Parathyroid adenoma (tissue), 2 donors: Measurements from ENCODE around the gene MYOF.

Source experiments
- H2AFZ ChIP-seq: fragments of 300-600 bp; sonication (generic); one replicate; pipeline ENCODE4 v1.7.0; 2017; ENCODE audit warnings: antibody characterized with exemption, mild to moderate bottlenecking
- H3K27ac ChIP-seq: fragments of 300-600 bp; sonication (generic); one replicate; pipeline ENCODE4 v1.7.0; 2017
- H3K27me3 ChIP-seq: fragments of 300-600 bp; sonication (generic); one replicate; pipeline ENCODE4 v1.7.0; 2017; ENCODE audit warnings: low read length; ENCODE audit not compliant: control insufficient read depth, insufficient read depth
- H3K36me3 ChIP-seq: fragments of 300-600 bp; sonication (generic); one replicate; pipeline ENCODE4 v1.7.0; 2017; ENCODE audit warnings: low read length; ENCODE audit not compliant: control insufficient read depth, insufficient read depth
- H3K4me1 ChIP-seq: fragments of 300-600 bp; sonication (generic); one replicate; pipeline ENCODE4 v1.7.0; 2017; ENCODE audit warnings: control low read depth
- H3K4me2 ChIP-seq: fragments of 300-600 bp; sonication (generic); one replicate; pipeline ENCODE4 v1.7.0; 2017; ENCODE audit warnings: low read length
- H3K4me3 ChIP-seq: fragments of 300-600 bp; sonication (generic); one replicate; pipeline ENCODE4 v1.7.0; 2017; ENCODE audit warnings: low read depth, low read length
- H3K79me2 ChIP-seq: fragments of 300-600 bp; sonication (generic); one replicate; pipeline ENCODE4 v1.7.0; 2017; ENCODE audit warnings: control low read depth
- H3K9ac ChIP-seq: fragments of 300-600 bp; sonication (generic); one replicate; pipeline ENCODE4 v1.7.0; 2017; ENCODE audit warnings: mild to moderate bottlenecking
- H3K9me3 ChIP-seq: fragments of 300-600 bp; sonication (generic); one replicate; pipeline ENCODE4 v1.7.0; 2017; ENCODE audit warnings: low read length; ENCODE audit not compliant: control insufficient read depth
- TF ChIP-seq, protein P1 (sequence below): fragments of 300-600 bp; sonication (generic); IDR thresholded peaks from one replicate; pipeline ENCODE4 v1.7.0; 2017; ENCODE audit warnings: antibody characterized with exemption, mild to moderate bottlenecking
- donor health status: primary hyperparathyroidism.

Gene MYOF, protein sequence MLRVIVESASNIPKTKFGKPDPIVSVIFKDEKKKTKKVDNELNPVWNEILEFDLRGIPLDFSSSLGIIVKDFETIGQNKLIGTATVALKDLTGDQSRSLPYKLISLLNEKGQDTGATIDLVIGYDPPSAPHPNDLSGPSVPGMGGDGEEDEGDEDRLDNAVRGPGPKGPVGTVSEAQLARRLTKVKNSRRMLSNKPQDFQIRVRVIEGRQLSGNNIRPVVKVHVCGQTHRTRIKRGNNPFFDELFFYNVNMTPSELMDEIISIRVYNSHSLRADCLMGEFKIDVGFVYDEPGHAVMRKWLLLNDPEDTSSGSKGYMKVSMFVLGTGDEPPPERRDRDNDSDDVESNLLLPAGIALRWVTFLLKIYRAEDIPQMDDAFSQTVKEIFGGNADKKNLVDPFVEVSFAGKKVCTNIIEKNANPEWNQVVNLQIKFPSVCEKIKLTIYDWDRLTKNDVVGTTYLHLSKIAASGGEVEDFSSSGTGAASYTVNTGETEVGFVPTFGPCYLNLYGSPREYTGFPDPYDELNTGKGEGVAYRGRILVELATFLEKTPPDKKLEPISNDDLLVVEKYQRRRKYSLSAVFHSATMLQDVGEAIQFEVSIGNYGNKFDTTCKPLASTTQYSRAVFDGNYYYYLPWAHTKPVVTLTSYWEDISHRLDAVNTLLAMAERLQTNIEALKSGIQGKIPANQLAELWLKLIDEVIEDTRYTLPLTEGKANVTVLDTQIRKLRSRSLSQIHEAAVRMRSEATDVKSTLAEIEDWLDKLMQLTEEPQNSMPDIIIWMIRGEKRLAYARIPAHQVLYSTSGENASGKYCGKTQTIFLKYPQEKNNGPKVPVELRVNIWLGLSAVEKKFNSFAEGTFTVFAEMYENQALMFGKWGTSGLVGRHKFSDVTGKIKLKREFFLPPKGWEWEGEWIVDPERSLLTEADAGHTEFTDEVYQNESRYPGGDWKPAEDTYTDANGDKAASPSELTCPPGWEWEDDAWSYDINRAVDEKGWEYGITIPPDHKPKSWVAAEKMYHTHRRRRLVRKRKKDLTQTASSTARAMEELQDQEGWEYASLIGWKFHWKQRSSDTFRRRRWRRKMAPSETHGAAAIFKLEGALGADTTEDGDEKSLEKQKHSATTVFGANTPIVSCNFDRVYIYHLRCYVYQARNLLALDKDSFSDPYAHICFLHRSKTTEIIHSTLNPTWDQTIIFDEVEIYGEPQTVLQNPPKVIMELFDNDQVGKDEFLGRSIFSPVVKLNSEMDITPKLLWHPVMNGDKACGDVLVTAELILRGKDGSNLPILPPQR (N-terminal part only)

DNA sequence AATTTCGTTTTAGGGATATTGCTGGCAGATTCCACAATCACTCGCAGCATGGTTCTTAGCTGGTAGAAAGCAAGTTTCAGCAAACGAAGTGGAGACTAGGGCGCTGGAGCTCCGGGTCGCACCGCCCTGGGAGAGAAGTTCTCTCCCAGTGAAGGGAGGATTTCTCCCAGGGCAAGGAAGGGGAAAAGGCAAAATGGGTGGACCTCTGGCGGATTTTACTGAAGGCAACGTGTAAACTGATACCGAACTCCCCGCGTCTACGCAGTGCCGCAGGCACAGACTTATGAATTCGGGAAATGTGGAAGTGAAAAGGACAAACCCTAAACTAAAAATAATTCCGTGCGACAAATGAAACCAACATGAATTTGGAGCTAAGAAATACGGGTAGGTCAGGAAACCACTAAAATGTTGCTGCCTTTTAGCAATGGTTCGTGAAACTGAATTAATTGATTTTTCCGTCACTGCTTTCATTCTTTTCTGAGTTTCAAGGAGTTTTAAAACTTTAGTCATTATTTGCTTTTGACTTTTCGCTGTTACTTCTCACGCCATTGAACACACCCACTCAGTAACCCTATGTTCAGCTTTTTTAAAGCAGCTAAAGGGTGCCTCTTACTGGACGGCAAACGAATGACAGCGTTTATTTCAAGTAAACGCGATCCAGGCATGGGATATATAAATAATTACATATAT, at the start of gene MYOF:
TSS of gene MYOF (minus strand) at position 190 of the 690 bp plus-strand sequence. CDS start at position 50, 140 bp downstream.
- Histone ChIP-seq H3K27ac (peak within 1 kb of the TSS; percentile 94), H3K9ac (peak within 1 kb of the TSS; percentile 57), H3K27me3 (no peaks in the 10 kb centered on the region), H3K4me2 (peak within 1 kb of the TSS; percentile 90), H3K36me3 (no peaks in the 10 kb centered on the region), H3K9me3 (no peaks in the 10 kb centered on the region), H2AFZ (peak within 1 kb of the TSS; percentile 85), H3K4me1 (peaks cover 8% of the 10 kb centered on the region), H3K4me3 (peak within 1 kb of the TSS; percentile 92), H3K79me2 (peaks cover 13% of the 10 kb centered on the region)
- TF ChIP-seq, protein P1, sequence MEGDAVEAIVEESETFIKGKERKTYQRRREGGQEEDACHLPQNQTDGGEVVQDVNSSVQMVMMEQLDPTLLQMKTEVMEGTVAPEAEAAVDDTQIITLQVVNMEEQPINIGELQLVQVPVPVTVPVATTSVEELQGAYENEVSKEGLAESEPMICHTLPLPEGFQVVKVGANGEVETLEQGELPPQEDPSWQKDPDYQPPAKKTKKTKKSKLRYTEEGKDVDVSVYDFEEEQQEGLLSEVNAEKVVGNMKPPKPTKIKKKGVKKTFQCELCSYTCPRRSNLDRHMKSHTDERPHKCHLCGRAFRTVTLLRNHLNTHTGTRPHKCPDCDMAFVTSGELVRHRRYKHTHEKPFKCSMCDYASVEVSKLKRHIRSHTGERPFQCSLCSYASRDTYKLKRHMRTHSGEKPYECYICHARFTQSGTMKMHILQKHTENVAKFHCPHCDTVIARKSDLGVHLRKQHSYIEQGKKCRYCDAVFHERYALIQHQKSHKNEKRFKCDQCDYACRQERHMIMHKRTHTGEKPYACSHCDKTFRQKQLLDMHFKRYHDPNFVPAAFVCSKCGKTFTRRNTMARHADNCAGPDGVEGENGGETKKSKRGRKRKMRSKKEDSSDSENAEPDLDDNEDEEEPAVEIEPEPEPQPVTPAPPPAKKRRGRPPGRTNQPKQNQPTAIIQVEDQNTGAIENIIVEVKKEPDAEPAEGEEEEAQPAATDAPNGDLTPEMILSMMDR = peak; percentile 49

DNA sequence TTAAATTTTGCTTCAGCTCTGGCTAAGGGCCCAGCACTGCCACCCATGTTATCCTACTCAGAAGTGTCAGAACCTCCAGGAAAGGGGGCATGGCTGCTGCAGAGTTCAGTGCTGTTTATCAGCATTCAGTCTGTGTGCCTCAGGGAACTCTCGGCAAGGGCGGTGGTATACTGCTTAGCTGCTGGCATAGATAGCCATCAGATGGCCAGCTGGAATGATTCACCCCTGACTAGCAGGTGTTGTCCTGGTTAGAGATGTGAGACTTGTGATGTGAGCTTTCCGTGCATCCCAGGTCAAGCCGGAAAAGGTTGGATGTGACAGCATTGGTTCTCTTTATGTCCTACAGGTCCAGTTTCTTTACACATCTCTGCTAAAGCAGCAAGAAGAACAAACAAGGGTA, 36.4 kb upstream of the MYOF start:
- H3K9me3 ChIP-seq = no peaks in the 10 kb centered on the region
- H3K27me3 ChIP-seq = no peaks in the 10 kb centered on the region
- no peak overlapping the region for H3K4me2 ChIP-seq
- H3K79me2 ChIP-seq = no peaks in the 10 kb centered on the region
- TF ChIP-seq, protein P1 = no peak
- H3K36me3 ChIP-seq = no peaks in the 10 kb centered on the region
- no peaks in the 10 kb centered on the region for H3K4me1 ChIP-seq
- H2AFZ ChIP-seq = no peak overlapping the region
- H3K27ac ChIP-seq = no peak overlapping the region
- no peak overlapping the region for H3K4me3 ChIP-seq
- H3K9ac ChIP-seq = no peak overlapping the region

DNA sequence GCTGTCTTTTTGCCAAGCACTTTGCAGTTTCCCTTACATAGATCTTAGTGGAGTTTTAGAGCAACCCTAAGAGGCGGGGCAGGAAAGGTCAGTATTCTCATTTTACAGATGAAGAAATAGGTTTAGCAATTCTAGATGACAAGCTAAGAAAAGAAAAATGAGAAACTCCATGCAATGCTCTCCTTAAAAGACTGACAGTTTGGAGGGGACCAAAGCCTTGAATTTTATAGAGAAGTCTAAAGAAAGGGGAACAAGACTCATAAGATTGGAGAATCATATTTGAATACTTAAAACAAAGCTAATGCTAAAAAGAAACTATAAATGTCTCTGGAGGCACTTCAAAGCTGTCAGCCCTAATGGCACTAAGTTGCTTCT, 33.9 kb upstream of the MYOF start:
- no peaks in the 10 kb centered on the region for H3K9me3 ChIP-seq
- no peaks in the 10 kb centered on the region for H3K36me3 ChIP-seq
- no peaks in the 10 kb centered on the region for H3K79me2 ChIP-seq
- no peak overlapping the region for H3K4me3 ChIP-seq
- no peaks in the 10 kb centered on the region for H3K4me1 ChIP-seq
- TF ChIP-seq, protein P1 = no peak
- no peak overlapping the region for H2AFZ ChIP-seq
- no peak overlapping the region for H3K9ac ChIP-seq
- no peak overlapping the region for H3K4me2 ChIP-seq
- no peak overlapping the region for H3K27ac ChIP-seq
- H3K27me3 ChIP-seq = no peaks in the 10 kb centered on the region

DNA sequence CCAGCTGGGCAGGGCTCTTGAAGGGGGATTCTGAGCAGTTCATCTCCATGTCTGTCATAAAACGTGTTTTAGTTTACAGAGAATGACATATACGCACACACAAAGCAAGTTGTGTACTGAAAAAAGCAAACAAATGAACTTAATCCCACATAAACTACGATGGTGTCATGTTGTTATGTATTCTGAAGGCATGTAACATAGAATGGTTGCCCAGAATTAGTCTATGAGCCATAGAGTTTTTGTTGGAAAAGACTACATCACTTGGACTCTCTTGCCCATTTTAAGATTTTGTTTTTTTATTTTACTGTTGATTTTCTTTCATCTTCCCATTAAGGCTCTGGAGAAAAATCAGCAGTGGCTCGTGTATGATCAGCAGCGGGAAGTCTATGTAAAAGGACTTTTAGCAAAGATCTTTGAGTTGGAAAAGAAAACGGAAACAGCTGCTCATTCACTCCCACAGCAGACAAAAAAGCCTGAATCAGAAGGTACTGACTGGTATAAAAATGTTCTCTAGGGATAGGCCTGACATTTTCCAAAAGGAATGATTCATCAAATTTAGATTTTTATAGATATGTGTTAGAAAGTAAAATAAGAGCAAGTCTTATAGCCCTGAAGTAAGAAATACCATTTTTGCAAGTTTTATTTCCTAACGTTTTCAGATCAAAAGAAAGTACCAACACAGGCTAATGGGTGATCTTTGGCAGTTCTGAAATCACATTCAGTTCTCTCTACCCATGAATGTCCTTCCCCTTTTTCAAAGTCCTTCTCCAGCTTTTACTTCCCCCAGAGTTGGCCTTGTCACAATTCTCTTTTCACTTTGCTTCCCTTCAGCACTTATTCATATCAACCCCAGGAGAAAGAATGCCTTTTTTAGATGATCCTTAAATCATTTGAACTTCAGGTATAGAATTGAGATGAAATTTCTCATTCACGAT, 33.2 kb upstream of the MYOF start:
- TF ChIP-seq, protein P1 = no peak
- Histone ChIP-seq H2AFZ (no peak overlapping the region), H3K9ac (no peak overlapping the region), H3K4me2 (no peak overlapping the region), H3K4me1 (no peaks in the 10 kb centered on the region), H3K36me3 (no peaks in the 10 kb centered on the region), H3K27me3 (no peaks in the 10 kb centered on the region), H3K79me2 (no peaks in the 10 kb centered on the region), H3K4me3 (no peak overlapping the region), H3K9me3 (no peaks in the 10 kb centered on the region), H3K27ac (no peak overlapping the region)
